Trophoblast cell (in vitro differentiated cells and primary cell): Measurements from ENCODE around the gene UBE2E2.
"Not testable (repeated sequence)": the region's sequence is repeated elsewhere in the genome, so short reads cannot be mapped to it uniquely, and the experiment has no call there.

Experiments
- DNase-seq, 2 donors: peaks; one replicate each; pipeline ENCODE4 v3.0.0-alpha.2; 2016
- H2AFZ ChIP-seq: 2 replicates; pipeline ENCODE4 v1.6.1; 2013; ENCODE audit warnings: low read length, moderate library complexity, mild to moderate bottlenecking; ENCODE audit not compliant: insufficient read depth, poor library complexity
- H2AK5ac ChIP-seq: 2 replicates; pipeline ENCODE4 v1.6.1; 2013; ENCODE audit warnings: mild to moderate bottlenecking, low read length
- H2BK120ac ChIP-seq: 2 replicates; pipeline ENCODE4 v1.6.1; 2013; ENCODE audit warnings: low read length, mild to moderate bottlenecking, moderate library complexity; ENCODE audit not compliant: insufficient read depth, poor library complexity
- H2BK12ac ChIP-seq: 2 replicates; pipeline ENCODE4 v1.6.1; 2013; ENCODE audit warnings: mild to moderate bottlenecking, low read length, moderate library complexity
- H2BK5ac ChIP-seq: 2 replicates; pipeline ENCODE4 v1.6.1; 2013; ENCODE audit warnings: low read length, low read depth, moderate library complexity, mild to moderate bottlenecking; ENCODE audit not compliant: poor library complexity
- H3K14ac ChIP-seq: 2 replicates; pipeline ENCODE4 v1.6.1; 2013; ENCODE audit warnings: mild to moderate bottlenecking, low read length
- H3K18ac ChIP-seq: 2 replicates; pipeline ENCODE4 v1.6.1; 2013; ENCODE audit warnings: mild to moderate bottlenecking, low read length
- H3K23ac ChIP-seq: 2 replicates; pipeline ENCODE4 v1.6.1; 2013; ENCODE audit warnings: low read length
- H3K27ac ChIP-seq: 2 replicates; pipeline ENCODE4 v1.5.1; 2013; ENCODE audit warnings: low read depth, mild to moderate bottlenecking, inconsistent platforms, low read length, moderate library complexity
- H3K27me3 ChIP-seq: 2 replicates; pipeline ENCODE4 v1.6.1; 2013; ENCODE audit warnings: inconsistent platforms, mild to moderate bottlenecking, low read length, moderate library complexity; ENCODE audit not compliant: insufficient read depth
- H3K36me3 ChIP-seq, 2 experiments: 1 replicate in 1 of 2; 2 replicates in 1 of 2; pipeline ENCODE4 v1.6.1; 2013; ENCODE audit warnings: low read length in 2 of 2, mild to moderate bottlenecking in 2 of 2, moderate library complexity in 1 of 2; ENCODE audit not compliant: insufficient read depth in 2 of 2, control insufficient read depth in 1 of 2
- H3K4ac ChIP-seq: 2 replicates; pipeline ENCODE4 v1.6.1; 2013; ENCODE audit warnings: low read depth, mild to moderate bottlenecking, low read length, moderate library complexity
- H3K4me1 ChIP-seq, 2 experiments: 1 replicate in 1 of 2; 2 replicates in 1 of 2; pipeline ENCODE4 v1.6.1; 2013; ENCODE audit warnings: low read length in 2 of 2, mild to moderate bottlenecking in 2 of 2, moderate library complexity in 1 of 2; ENCODE audit not compliant: insufficient read depth in 2 of 2, control insufficient read depth in 1 of 2
- H3K4me2 ChIP-seq: 2 replicates; pipeline ENCODE4 v1.6.1; 2013; ENCODE audit warnings: inconsistent platforms, mild to moderate bottlenecking, low read length, moderate library complexity
- H3K4me3 ChIP-seq: 2 replicates; pipeline ENCODE4 v1.5.1; 2013; ENCODE audit warnings: mild to moderate bottlenecking, low read depth, low read length, inconsistent platforms
- H3K79me1 ChIP-seq: one replicate; pipeline ENCODE4 v1.6.1; 2013; ENCODE audit warnings: low read length
- H3K79me2 ChIP-seq: 2 replicates; pipeline ENCODE4 v1.6.1; 2013; ENCODE audit warnings: low read length, mild to moderate bottlenecking; ENCODE audit not compliant: control insufficient read depth, insufficient read depth, poor library complexity
- H3K9ac ChIP-seq: 2 replicates; pipeline ENCODE4 v1.6.1; 2013; ENCODE audit warnings: mild to moderate bottlenecking, low read length
- H3K9me3 ChIP-seq: 2 replicates; pipeline ENCODE4 v1.6.1; 2013; ENCODE audit warnings: low read depth, mild to moderate bottlenecking, control low read depth, inconsistent platforms, low read length; ENCODE audit not compliant: insufficient read depth
- H4K12ac ChIP-seq: 2 replicates; pipeline ENCODE4 v1.6.1; 2013; ENCODE audit warnings: low read depth, mild to moderate bottlenecking, low read length, moderate library complexity
- H4K8ac ChIP-seq: 2 replicates; pipeline ENCODE4 v1.6.1; 2013; ENCODE audit warnings: low read depth, mild to moderate bottlenecking, low read length, moderate library complexity
- H4K91ac ChIP-seq: one replicate; pipeline ENCODE4 v1.6.1; 2013; ENCODE audit warnings: low read depth, mild to moderate bottlenecking, low read length, moderate library complexity
- WGBS: extraction: QIAGEN DNeasy Blood & Tissue Kit; methylation state at CpG from one replicate; pipeline ENCODE4 v1.1.7; 2013; ENCODE audit warnings: missing lambda C conversion rate; ENCODE audit not compliant: insufficient read length, insufficient coverage; ENCODE audit errors: extremely low coverage; 5-methylcytosine and 5-hydroxymethylcytosine counted together

Gene UBE2E2

DNA sequence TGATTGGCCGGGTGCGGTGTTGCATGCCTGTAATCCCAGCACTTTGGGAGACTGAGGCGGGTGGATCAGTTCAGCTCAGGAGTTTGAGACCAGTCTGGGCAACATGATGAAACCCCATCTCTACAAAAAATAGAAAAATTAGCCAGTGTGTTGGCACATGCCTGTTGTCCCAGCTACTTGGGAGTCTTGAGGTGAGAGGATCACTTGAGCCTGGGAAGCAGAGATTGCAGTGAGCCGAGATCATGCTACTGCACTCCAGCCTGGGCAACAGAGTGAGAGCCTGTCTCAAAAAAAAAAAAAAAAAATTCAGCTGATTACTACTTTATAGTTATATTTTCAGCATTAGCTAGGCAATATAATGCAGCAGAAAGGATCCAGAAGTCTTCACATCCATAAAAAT is 133.7 kb downstream of the UBE2E2 start:
- not testable (repeated sequence) for H3K79me2 ChIP-seq, H3K4me3 ChIP-seq, H4K91ac ChIP-seq, H2AFZ ChIP-seq, H3K27me3 ChIP-seq, H3K18ac ChIP-seq, H2BK5ac ChIP-seq, H3K9me3 ChIP-seq, H2BK12ac ChIP-seq, H3K14ac ChIP-seq, H3K23ac ChIP-seq, H4K12ac ChIP-seq, H2BK120ac ChIP-seq, H3K79me1 ChIP-seq, H3K27ac ChIP-seq, H4K8ac ChIP-seq, H3K9ac ChIP-seq, H3K4ac ChIP-seq, H3K4me1 ChIP-seq, H3K4me2 ChIP-seq, DNase-seq, H3K36me3 ChIP-seq, H2AK5ac ChIP-seq
- WGBS = no CpG with 5 or more reads among the region's 4 CpGs

DNA sequence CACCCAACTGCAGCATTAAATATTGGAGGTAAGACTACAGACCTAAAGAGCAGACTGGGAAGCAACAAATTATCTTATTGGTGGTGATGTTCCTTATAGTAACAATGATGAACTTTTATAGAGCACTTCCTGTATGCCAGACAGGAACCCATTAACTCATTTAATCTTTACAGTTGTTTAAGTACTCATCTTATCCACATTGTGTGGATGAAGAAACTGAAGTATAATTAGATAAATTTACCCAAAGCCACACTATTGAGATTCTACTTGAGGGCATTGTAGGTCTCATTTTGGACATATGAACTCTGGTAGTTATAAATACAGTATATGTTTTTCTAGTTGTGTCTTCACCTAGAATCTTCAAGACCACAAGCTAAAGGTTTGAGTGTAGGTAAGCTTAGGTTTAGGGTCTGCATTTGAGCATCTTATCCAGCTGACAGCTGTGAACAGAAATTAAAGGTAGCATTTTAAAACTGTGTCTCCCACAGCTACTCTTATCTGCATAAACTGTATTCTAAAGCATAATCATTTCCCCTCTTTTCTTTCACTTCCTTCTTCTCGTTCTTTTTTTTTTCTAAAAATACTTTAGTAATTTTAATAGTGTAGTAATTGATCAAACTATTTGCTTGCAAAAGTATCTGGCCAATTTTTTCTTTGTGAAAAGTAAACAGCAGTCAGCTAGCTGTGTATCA is 138.2 kb downstream of the UBE2E2 start:
- Histone ChIP-seq H3K79me1 (no peaks in the 10 kb centered on the region), H3K4me2 (no peak overlapping the region), H3K27me3 (no peaks in the 10 kb centered on the region), H3K9ac (no peak overlapping the region), H3K14ac (no peak overlapping the region), H2BK12ac (no peak overlapping the region), H4K8ac (no peak overlapping the region), H3K79me2 (no peaks in the 10 kb centered on the region), H2BK120ac (no peak overlapping the region), H3K23ac (no peak overlapping the region), H3K18ac (no peak overlapping the region), H4K12ac (no peak overlapping the region), H2AFZ (no peak overlapping the region), H3K27ac (no peak overlapping the region), H3K4ac (no peak overlapping the region), H3K4me3 (no peak overlapping the region), H3K4me1 (no peaks in the 10 kb centered on the region), H2BK5ac (no peak overlapping the region), H4K91ac (no peak overlapping the region), H3K36me3 (no peaks in the 10 kb centered on the region), H3K9me3 (no peaks in the 10 kb centered on the region), H2AK5ac (no peak overlapping the region)
- 100% methylated on average over 1 of the region's 1 CpG for WGBS
- DNase-seq = no peak

DNA sequence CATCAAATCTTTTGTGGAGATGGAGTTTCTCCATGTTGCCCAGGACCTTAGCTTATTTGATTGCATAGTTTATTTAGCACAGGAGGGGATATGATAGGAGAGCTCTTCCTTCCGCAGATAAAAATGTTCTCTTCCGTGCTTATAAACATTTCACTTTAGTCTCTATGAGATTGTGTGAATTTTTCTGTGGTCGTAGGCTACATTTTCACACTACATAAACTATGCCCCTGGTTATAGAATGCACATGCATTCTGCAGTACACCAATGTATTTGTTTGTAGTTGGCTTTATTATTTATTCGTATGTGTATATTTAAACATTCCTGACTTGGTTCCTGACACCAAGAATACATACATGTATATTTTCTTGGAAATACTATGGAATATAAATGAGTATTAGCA is 139.2 kb downstream of the UBE2E2 start:
- no peak overlapping the region for H2BK5ac ChIP-seq
- no peak overlapping the region for H2AK5ac ChIP-seq
- H3K4me2 ChIP-seq = no peak overlapping the region
- no peaks in the 10 kb centered on the region for H3K9me3 ChIP-seq
- H3K27ac ChIP-seq = no peak overlapping the region
- H3K4me3 ChIP-seq = no peak overlapping the region
- H3K27me3 ChIP-seq = no peaks in the 10 kb centered on the region
- WGBS = no CpG with 5 or more reads among the region's 4 CpGs
- no peak overlapping the region for H2AFZ ChIP-seq
- no peaks in the 10 kb centered on the region for H3K79me2 ChIP-seq
- H3K9ac ChIP-seq = no peak overlapping the region
- H4K8ac ChIP-seq = no peak overlapping the region
- no peaks in the 10 kb centered on the region for H3K36me3 ChIP-seq
- H2BK120ac ChIP-seq = no peak overlapping the region
- no peak overlapping the region for H4K91ac ChIP-seq
- H3K4ac ChIP-seq = no peak overlapping the region
- no peaks in the 10 kb centered on the region for H3K4me1 ChIP-seq
- H2BK12ac ChIP-seq = no peak overlapping the region
- H3K14ac ChIP-seq = no peak overlapping the region
- no peak for DNase-seq
- no peak overlapping the region for H3K18ac ChIP-seq
- H4K12ac ChIP-seq = no peak overlapping the region
- no peaks in the 10 kb centered on the region for H3K79me1 ChIP-seq
- no peak overlapping the region for H3K23ac ChIP-seq

DNA sequence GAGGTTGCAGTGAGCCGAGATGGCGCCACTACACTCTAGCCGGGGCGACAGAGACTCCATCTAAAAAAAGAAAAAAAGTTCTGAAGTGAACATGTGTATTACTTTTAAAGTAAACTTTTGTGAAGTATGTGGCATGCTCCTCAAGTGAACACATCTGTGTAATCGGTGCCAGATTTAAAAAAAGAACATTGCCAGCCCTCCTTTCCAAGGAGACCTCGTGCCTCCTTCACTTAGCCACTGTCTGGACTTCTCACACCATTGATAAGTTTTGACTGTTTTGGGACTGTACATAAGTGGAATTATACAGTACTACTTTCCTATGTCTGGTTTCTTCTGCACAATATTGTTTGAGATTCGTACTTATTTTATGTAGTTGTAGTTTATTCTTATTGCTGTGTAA is 140.4 kb downstream of the UBE2E2 start:
- no peak overlapping the region for H2BK120ac ChIP-seq
- no CpG with 5 or more reads among the region's 7 CpGs for WGBS
- H3K79me1 ChIP-seq = no peaks in the 10 kb centered on the region
- no peaks in the 10 kb centered on the region for H3K9me3 ChIP-seq
- H3K9ac ChIP-seq = no peak overlapping the region
- no peaks in the 10 kb centered on the region for H3K36me3 ChIP-seq
- DNase-seq = no peak
- no peaks in the 10 kb centered on the region for H3K27me3 ChIP-seq
- no peak overlapping the region for H3K4ac ChIP-seq
- H3K14ac ChIP-seq = no peak overlapping the region
- H3K79me2 ChIP-seq = no peaks in the 10 kb centered on the region
- H3K27ac ChIP-seq = no peak overlapping the region
- H3K4me3 ChIP-seq = no peak overlapping the region
- H2BK12ac ChIP-seq = no peak overlapping the region
- H4K12ac ChIP-seq = no peak overlapping the region
- H3K23ac ChIP-seq = no peak overlapping the region
- no peak overlapping the region for H4K91ac ChIP-seq
- H3K18ac ChIP-seq = no peak overlapping the region
- no peak overlapping the region for H2BK5ac ChIP-seq
- no peak overlapping the region for H2AK5ac ChIP-seq
- H3K4me1 ChIP-seq = no peaks in the 10 kb centered on the region
- H4K8ac ChIP-seq = no peak overlapping the region
- H3K4me2 ChIP-seq = no peak overlapping the region
- H2AFZ ChIP-seq = no peak overlapping the region
